AG10803 (cell line): Measurements from ENCODE around the gene SHROOM3.
"Not testable (repeated sequence)": the region's sequence is repeated elsewhere in the genome, so short reads cannot be mapped to it uniquely, and the experiment has no call there.

ENCODE experiments used
- DNase-seq: peaks from one replicate; pipeline ENCODE4 v3.0.0; 2010; ENCODE audit warnings: low read depth
- H3K4me3 ChIP-seq: 2 replicates; pipeline ENCODE4 v1.5.1; 2011; ENCODE audit warnings: mild to moderate bottlenecking, low read length, control low read depth
- TF ChIP-seq, protein P1 (sequence below): conservative IDR thresholded peaks from 2 replicates; pipeline ENCODE4 v1.5.1; 2011; ENCODE audit warnings: mild to moderate bottlenecking, low read length, control low read depth, inconsistent platforms

Gene SHROOM3

GRCh38 chr4:76407440-76408119 is 27.4 kb upstream of the SHROOM3 start:
- TF ChIP-seq, protein P1, sequence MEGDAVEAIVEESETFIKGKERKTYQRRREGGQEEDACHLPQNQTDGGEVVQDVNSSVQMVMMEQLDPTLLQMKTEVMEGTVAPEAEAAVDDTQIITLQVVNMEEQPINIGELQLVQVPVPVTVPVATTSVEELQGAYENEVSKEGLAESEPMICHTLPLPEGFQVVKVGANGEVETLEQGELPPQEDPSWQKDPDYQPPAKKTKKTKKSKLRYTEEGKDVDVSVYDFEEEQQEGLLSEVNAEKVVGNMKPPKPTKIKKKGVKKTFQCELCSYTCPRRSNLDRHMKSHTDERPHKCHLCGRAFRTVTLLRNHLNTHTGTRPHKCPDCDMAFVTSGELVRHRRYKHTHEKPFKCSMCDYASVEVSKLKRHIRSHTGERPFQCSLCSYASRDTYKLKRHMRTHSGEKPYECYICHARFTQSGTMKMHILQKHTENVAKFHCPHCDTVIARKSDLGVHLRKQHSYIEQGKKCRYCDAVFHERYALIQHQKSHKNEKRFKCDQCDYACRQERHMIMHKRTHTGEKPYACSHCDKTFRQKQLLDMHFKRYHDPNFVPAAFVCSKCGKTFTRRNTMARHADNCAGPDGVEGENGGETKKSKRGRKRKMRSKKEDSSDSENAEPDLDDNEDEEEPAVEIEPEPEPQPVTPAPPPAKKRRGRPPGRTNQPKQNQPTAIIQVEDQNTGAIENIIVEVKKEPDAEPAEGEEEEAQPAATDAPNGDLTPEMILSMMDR = no peak
- no peak for DNase-seq
- H3K4me3 ChIP-seq = no peak overlapping the region

GRCh38 chr4:76410636-76411035 is 24.4 kb upstream of the SHROOM3 start:
- TF ChIP-seq, protein P1 = no peak
- H3K4me3 ChIP-seq = no peak overlapping the region

GRCh38 chr4:76420188-76420761 is 14.8 kb upstream of the SHROOM3 start:
- no peak for DNase-seq
- peak overlapping the region; percentile 46 for H3K4me3 ChIP-seq

More at GRCh38 chr4:76410636-76411035, 24.4 kb upstream of the SHROOM3 start:
- no peak for DNase-seq

DNA sequence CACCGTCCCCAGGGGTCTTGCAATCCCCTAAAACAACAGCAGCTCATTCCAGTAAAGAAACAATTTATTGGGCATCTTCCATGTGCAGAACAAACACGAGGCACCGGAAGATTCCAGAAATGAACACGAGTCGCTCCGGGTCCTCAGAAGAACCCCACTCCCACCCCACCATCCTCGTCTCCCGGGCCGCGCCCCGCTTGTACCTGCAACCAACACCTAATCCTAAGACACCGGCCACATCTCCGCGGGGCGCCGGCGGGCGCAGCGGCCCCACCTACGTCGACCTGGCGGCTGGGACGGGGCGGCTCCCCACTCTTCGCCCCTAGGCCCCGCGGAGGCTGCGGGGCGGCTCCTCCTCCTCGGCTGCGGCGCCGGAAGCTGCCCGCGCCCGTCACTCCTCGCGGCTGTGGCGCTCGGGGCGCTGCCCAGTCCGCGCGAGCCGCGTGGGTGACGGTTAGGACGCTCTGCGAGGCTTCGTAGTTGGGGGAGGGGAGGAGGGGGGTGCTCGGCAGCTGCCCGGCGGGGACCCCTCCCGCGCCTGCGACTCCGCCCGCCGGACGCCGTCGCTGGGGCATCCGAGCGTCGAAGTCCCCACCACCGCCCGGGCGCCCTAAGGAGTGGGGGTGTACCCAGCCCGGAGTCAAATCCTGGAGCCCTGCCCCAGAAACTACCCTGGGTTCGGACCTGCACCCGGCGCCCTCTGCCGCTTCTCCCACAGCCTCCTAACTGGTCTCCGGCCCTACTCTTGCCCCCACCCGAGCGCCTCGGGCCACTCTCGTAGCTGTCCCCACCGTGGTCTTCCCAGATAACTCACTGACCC is 14.1 kb upstream of the SHROOM3 start, which contains the start of gene CCDC158:
Gene CCDC158 (minus strand): TSS at position 380 of the 820 bp plus-strand sequence. CDS start 17,934 bp downstream, outside the sequence.
- peak within 1 kb of the TSS; percentile 46 for H3K4me3 ChIP-seq
- no peak for DNase-seq
- TF ChIP-seq, protein P1 = no peak

More at GRCh38 chr4:76420188-76420761, 14.8 kb upstream of the SHROOM3 start:
- TF ChIP-seq, protein P1 = no peak

GRCh38 chr4:76423159-76423558 is 11.9 kb upstream of the SHROOM3 start:
- DNase-seq, H3K4me3 ChIP-seq: not testable (repeated sequence)

DNA sequence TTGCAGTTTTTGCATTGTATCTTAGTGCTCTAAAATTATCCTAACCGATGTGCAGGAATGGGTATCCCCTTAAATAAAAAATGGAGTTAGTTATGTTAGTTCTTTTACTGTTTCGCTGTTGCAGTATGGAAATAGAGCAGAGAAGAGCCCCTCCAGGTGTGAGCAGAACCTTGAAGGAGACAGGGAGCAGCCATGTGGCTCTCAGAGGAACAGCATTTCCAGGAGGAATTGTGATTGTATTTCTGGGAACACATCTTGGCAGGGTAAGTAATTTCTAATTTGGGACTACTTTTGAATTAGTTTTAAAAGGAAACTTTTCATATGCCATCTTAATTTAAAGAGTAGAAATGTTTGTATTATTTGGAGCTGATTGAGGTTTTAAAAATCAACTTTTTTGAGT is 8.8 kb upstream of the SHROOM3 start:
- TF ChIP-seq, protein P1 = no peak
- no peak for DNase-seq
- H3K4me3 ChIP-seq = no peak overlapping the region

GRCh38 chr4:76429636-76430035 is 5.4 kb upstream of the SHROOM3 start:
- TF ChIP-seq, protein P1 = no peak
- H3K4me3 ChIP-seq = no peak overlapping the region
- no peak for DNase-seq
